IMR-90 (cell line): Measurements from ENCODE around the gene MICB. TPM values are rescaled to one million over a fixed set of nuclear protein-coding genes. Genes with fewer than 3 reads are reported as not detected.

ENCODE experiments used
- ATAC-seq: fragments of 200-7000 bp; cut with Tn5 transposase; 2 replicates; pipeline ENCODE4 v1.9.1; 2020; ENCODE audit warnings: low read depth, mild to moderate bottlenecking, moderate library complexity
- BruUV-seq: library from RNA; stranded (reverse); fragments of 400-500 nt; replicated peaks from 2 replicates; lab custom pipeline; 2021; lab: Mats Ljungman, UMichigan
- CTCF ChIA-PET: fragments of 300-600 bp; formaldehyde crosslinking; extraction: SDS; loops from one replicate; lab custom pipeline; 2021; ENCODE audit warnings: antibody characterized with exemption; lab: Yijun Ruan, JAX
- POLR2A ChIA-PET: fragments of 300-600 bp; sonication (Branson Sonifier 250); formaldehyde crosslinking; loops from one replicate; lab custom pipeline; 2022; ENCODE audit warnings: antibody characterized with exemption; ENCODE audit not compliant: unreplicated experiment; lab: Charles Lee
- DNase-seq: peaks from one replicate; pipeline ENCODE4 v3.0.0; 2013
- H2AFZ ChIP-seq: replicated peaks from 2 replicates; pipeline ENCODE3; 2013; ENCODE audit warnings: low read length, mild to moderate bottlenecking; ENCODE audit not compliant: poor library complexity
- H2AK5ac ChIP-seq: 2 replicates; pipeline ENCODE4 v1.6.1; 2013; ENCODE audit warnings: low read depth, low read length, inconsistent platforms
- H2AK9ac ChIP-seq: replicated peaks from 2 replicates; pipeline ENCODE3; 2013; ENCODE audit warnings: mild to moderate bottlenecking, low read depth, low read length, moderate library complexity; ENCODE audit not compliant: poor library complexity
- H2BK120ac ChIP-seq: 2 replicates; pipeline ENCODE4 v1.6.1; 2013; ENCODE audit warnings: low read depth, low read length, inconsistent platforms
- H2BK15ac ChIP-seq: 3 replicates; pipeline ENCODE4 v1.6.1; 2013; ENCODE audit warnings: low read depth, low read length, inconsistent platforms
- H2BK20ac ChIP-seq: 2 replicates; pipeline ENCODE4 v1.6.1; 2013; ENCODE audit warnings: low read depth, mild to moderate bottlenecking, inconsistent platforms, low read length, moderate library complexity
- H2BK5ac ChIP-seq: 2 replicates; pipeline ENCODE4 v1.6.1; 2013; ENCODE audit warnings: mild to moderate bottlenecking, low read depth, low read length, inconsistent platforms; ENCODE audit not compliant: poor library complexity, severe bottlenecking
- H3K14ac ChIP-seq: replicated peaks from 2 replicates; pipeline ENCODE4 v1.6.1; 2013; ENCODE audit warnings: low read depth, low read length, inconsistent platforms
- H3K18ac ChIP-seq: 2 replicates; pipeline ENCODE4 v1.6.1; 2013; ENCODE audit warnings: low read depth, low read length, control low read depth
- H3K23ac ChIP-seq: 2 replicates; pipeline ENCODE4 v1.6.1; 2013; ENCODE audit warnings: low read depth, low read length, inconsistent platforms
- H3K27ac ChIP-seq: 2 replicates; pipeline ENCODE4 v1.5.1; 2013; ENCODE audit warnings: mild to moderate bottlenecking, control low read depth, low read length; ENCODE audit not compliant: insufficient read depth
- H3K27me3 ChIP-seq: 2 replicates; pipeline ENCODE4 v1.6.1; 2013; ENCODE audit warnings: low read length; ENCODE audit not compliant: control insufficient read depth, insufficient read depth
- H3K36me3 ChIP-seq: 2 replicates; pipeline ENCODE4 v1.6.1; 2013; ENCODE audit warnings: low read length, mixed read lengths; ENCODE audit not compliant: control insufficient read depth, insufficient read depth
- H3K4ac ChIP-seq: 2 replicates; pipeline ENCODE4 v1.6.1; 2013; ENCODE audit warnings: low read depth, low read length, inconsistent platforms
- H3K4me1 ChIP-seq: 2 replicates; pipeline ENCODE4 v1.6.1; 2013; ENCODE audit warnings: low read length, mixed read lengths; ENCODE audit not compliant: control insufficient read depth, insufficient read depth
- H3K4me2 ChIP-seq: 2 replicates; pipeline ENCODE4 v1.6.1; 2013; ENCODE audit warnings: low read depth, mild to moderate bottlenecking, control low read depth, low read length, moderate library complexity
- H3K4me3 ChIP-seq: 2 replicates; pipeline ENCODE4 v1.5.1; 2013; ENCODE audit warnings: low read depth, mild to moderate bottlenecking, control low read depth, low read length, moderate library complexity; ENCODE audit not compliant: insufficient read depth
- H3K56ac ChIP-seq: 2 replicates; pipeline ENCODE4 v1.6.1; 2013; ENCODE audit warnings: low read length, inconsistent platforms; ENCODE audit not compliant: insufficient read depth; ENCODE audit errors: extremely low read depth
- H3K79me1 ChIP-seq, 2 experiments: 2 replicates each; pipeline ENCODE4 v1.6.1; 2013; ENCODE audit warnings: low read length in 2 of 2, inconsistent platforms in 1 of 2, low read depth in 1 of 2
- H3K9ac ChIP-seq: 2 replicates; pipeline ENCODE4 v1.6.1; 2013; ENCODE audit warnings: low read depth, low read length, control low read depth
- H3K9me1 ChIP-seq: 2 replicates; pipeline ENCODE4 v1.6.1; 2013; ENCODE audit warnings: low read length, inconsistent platforms; ENCODE audit not compliant: insufficient read depth
- H3K9me3 ChIP-seq: 2 replicates; pipeline ENCODE4 v1.6.1; 2013; ENCODE audit warnings: low read length; ENCODE audit not compliant: control insufficient read depth, insufficient read depth
- H4K20me1 ChIP-seq: 2 replicates; pipeline ENCODE4 v1.6.1; 2013; ENCODE audit warnings: low read length, inconsistent platforms; ENCODE audit not compliant: insufficient read depth
- H4K5ac ChIP-seq: 2 replicates; pipeline ENCODE4 v1.6.1; 2013; ENCODE audit warnings: mild to moderate bottlenecking, low read depth, low read length, control low read depth
- H4K8ac ChIP-seq, 2 experiments: 2 replicates each; pipeline ENCODE4 v1.6.1; 2013; ENCODE audit warnings: low read depth in 2 of 2, low read length in 2 of 2, control low read depth in 1 of 2, inconsistent platforms in 1 of 2
- H4K91ac ChIP-seq: 2 replicates; pipeline ENCODE4 v1.6.1; 2013; ENCODE audit warnings: low read depth, low read length, inconsistent platforms; ENCODE audit not compliant: insufficient read depth
- CHD1 ChIP-seq: IDR thresholded peaks from 2 replicates; pipeline ENCODE4 v1.6.1; 2012; ENCODE audit warnings: low read depth, low read length, improper control_type of control experiment
- CTCF ChIP-seq: conservative IDR thresholded peaks from 2 replicates; pipeline ENCODE4 v1.5.1; 2012; ENCODE audit warnings: mild to moderate bottlenecking, low read depth, low read length, improper control_type of control experiment
- ELK1 ChIP-seq: fragments of 150-350 bp; IDR thresholded peaks from 2 replicates; pipeline ENCODE4 v1.6.1; 2016; ENCODE audit warnings: low read depth, mild to moderate bottlenecking, low read length, moderate library complexity, borderline replicate concordance
- FOS ChIP-seq: fragments of 150-350 bp; IDR thresholded peaks from 2 replicates; pipeline ENCODE4 v1.6.1; 2016; ENCODE audit warnings: low read depth, low read length
- MAFK ChIP-seq: IDR thresholded peaks from 2 replicates; pipeline ENCODE4 v1.6.1; 2012; ENCODE audit warnings: low read depth, low read length, improper control_type of control experiment
- MAZ ChIP-seq: IDR thresholded peaks from 2 replicates; pipeline ENCODE4 v1.6.1; 2012; ENCODE audit warnings: low read depth, mild to moderate bottlenecking, low read length, improper control_type of control experiment, moderate library complexity, borderline replicate concordance
- MXI1 ChIP-seq: IDR thresholded peaks from 2 replicates; pipeline ENCODE4 v1.6.1; 2012; ENCODE audit warnings: low read depth, mild to moderate bottlenecking, low read length, moderate library complexity, borderline replicate concordance
- NFE2L2 ChIP-seq: fragments of 150-350 bp; IDR thresholded peaks from 2 replicates; pipeline ENCODE4 v1.6.1; 2016; ENCODE audit warnings: low read depth, mild to moderate bottlenecking, low read length
- POLR2A ChIP-seq: IDR thresholded peaks from 2 replicates; pipeline ENCODE4 v1.6.1; 2012; ENCODE audit warnings: mild to moderate bottlenecking, low read depth, low read length
- RAD21 ChIP-seq: IDR thresholded peaks from 2 replicates; pipeline ENCODE4 v1.6.1; 2012; ENCODE audit warnings: low read length, improper control_type of control experiment
- RFX5 ChIP-seq: IDR thresholded peaks from 2 replicates; pipeline ENCODE4 v1.8.0; 2012; ENCODE audit warnings: low read depth, mild to moderate bottlenecking, low read length, moderate library complexity
- SMC3 ChIP-seq: fragments of 150-350 bp; IDR thresholded peaks from 2 replicates; pipeline ENCODE4 v1.6.1; 2016; ENCODE audit warnings: low read depth, mild to moderate bottlenecking, antibody characterized with exemption, low read length, moderate library complexity
- USF2 ChIP-seq: fragments of 150-350 bp; IDR thresholded peaks from 2 replicates; pipeline ENCODE4 v1.6.1; 2017; ENCODE audit warnings: mild to moderate bottlenecking, antibody characterized with exemption, low read length, low read depth
- WGBS, 2 experiments: methylation state at CpG; one replicate each; pipeline versions ENCODE4 v1.1.5 to v1.1.7; 2013; ENCODE audit warnings: missing lambda C conversion rate in 2 of 2; ENCODE audit not compliant: insufficient read length in 1 of 2; ENCODE audit errors: extremely low coverage in 2 of 2; 5-methylcytosine and 5-hydroxymethylcytosine counted together
- dilution Hi-C: fragments of 300-500 bp; cut with HindIII; formaldehyde crosslinking; loops from one replicate; pipeline ENCODE4 v1.14.3; 2018; ENCODE audit warnings: low sequenced_read_pairs; ENCODE audit not compliant: unreplicated experiment
- in situ Hi-C: fragments of 300-500 bp; cut with MboI; formaldehyde crosslinking; loops from 3 replicates; pipeline ENCODE4 v1.14.3; 2019; ENCODE audit warnings: low sequenced_read_pairs, inconsistent platforms, mixed read lengths
- intact Hi-C: fragments of 100-400 bp; cut with micrococcal nuclease; formaldehyde crosslinking; loops from 2 replicates; pipeline ENCODE4 v1.10.0; 2022
- polyA plus RNA-seq, 3 experiments: library from polyadenylated mRNA; depleted of rRNA; stranded (reverse); fragments of >200 nt; gene quantifications; 2 replicates each; pipeline ENCODE4 v1.2.3, GENCODE V29; 2012; ENCODE audit warnings: low replicate concordance in 1 of 3
- total RNA-seq: library from RNA; depleted of rRNA; stranded (reverse); fragments of >200 nt; gene quantifications from 2 replicates; pipeline ENCODE4 v1.2.3, GENCODE V29; 2012

Gene MICB
- total and polyA plus RNA-seq, 2 of the 4 experiments (the other 2 are of a cell fraction), result 9.6 to 11.1 TPM

- Histone ChIP-seq H3K56ac (peak within 1 kb of the TSS; percentile 90), H3K23ac (peak within 1 kb of the TSS; percentile 93), H3K14ac (peak within 1 kb of the TSS; percentile 90), H3K18ac (no peak within 1 kb of the TSS; the same call in 1 of the 2 replicates), H2BK15ac (no peak within 1 kb of the TSS), H3K4me2 (peak within 1 kb of the TSS; percentile 88), H3K9ac (peak within 1 kb of the TSS; percentile 81), H3K27me3 (no peaks in the 10 kb centered on the region), H3K79me1 (peaks cover 8 to 36% of the 10 kb centered on the region in 2 experiments; a peak in 3 of 4 replicates), H4K91ac (peak within 1 kb of the TSS; percentile 48), H2BK20ac (no peak within 1 kb of the TSS), H4K8ac (peak within 1 kb of the TSS; percentile 91 to 98), H3K4me1 (peaks cover 6% of the 10 kb centered on the region), H2AK9ac (peak within 1 kb of the TSS; percentile 97), H3K9me3 (no peaks in the 10 kb centered on the region), H2AFZ (peak within 1 kb of the TSS; percentile 88), H2BK5ac (peak within 1 kb of the TSS; percentile 84), H3K4ac (peak within 1 kb of the TSS; percentile 87), H2AK5ac (peak within 1 kb of the TSS; percentile 92), H3K4me3 (peak within 1 kb of the TSS; percentile 45), H3K36me3 (peaks cover 11% of the 10 kb centered on the region), H2BK120ac (peak within 1 kb of the TSS; percentile 27; the same call in 1 of the 2 replicates), H3K9me1 (peaks cover 6% of the 10 kb centered on the region), H4K5ac (peak within 1 kb of the TSS; percentile 89), H3K27ac (peak within 1 kb of the TSS; percentile 74), H4K20me1 (no peaks in the 10 kb centered on the region)
- DNase-seq (peak; percentile 98), ATAC-seq (peak; percentile 81)
- WGBS, 2 experiments, result 0% methylated on average over 5 of the region's 25 CpGs; no CpG with 5 or more reads in 1 of the 2 experiments
- ChIA-PET POLR2A (interaction anchor here (0.6 to 1.1 kb wide), 7 partner anchors 34 to 574 kb away, joined by 3 to 13 read pairs (median 7); no protein-coding TSS in a partner anchor), CTCF (interaction anchor here (0.6 to 2.4 kb wide), 11 partner anchors 13 to 192 kb away, joined by 3 to 15 read pairs (median 4); partner anchors contain the start of genes LST1 and NCR3)
- intact Hi-C loops (loop anchor here (1.0 to 5.0 kb wide), 6 partner anchors 35 to 405 kb away; partner anchors contain the start of genes GPANK1, HSPA1B and LTB), in situ Hi-C loops (loop anchor here (5.0 to 10.0 kb wide), 2 partner anchors 50 to 288 kb away; no protein-coding TSS in a partner anchor), dilution Hi-C loops (no loop called here)
- no TSS peak for BruUV-seq
- TF ChIP-seq USF2 (no peak), RAD21 (no peak), NFE2L2 (no peak), MAFK (no peak), FOS (no peak), SMC3 (peak; percentile 9; the same call in 1 of the 2 replicates), CTCF (no peak), RFX5 (no peak), MAZ (peak; percentile 85; the same call in 1 of the 2 replicates), MXI1 (no peak), ELK1 (no peak), POLR2A (peak; percentile 87), CHD1 (no peak)
Measured at GRCh38 chr6:31546958-31547726, 49.2 kb downstream of the MICB start, which contains the start of gene NFKBIL1. NFKBIL1 (plus strand) TSS chr6:31547608; CDS start chr6:31547695, 87 bp downstream.
